ENCODE results near the gene AIFM3. TPM values are rescaled to one million over a fixed set of nuclear protein-coding genes. Genes with fewer than 3 reads are reported as not detected.

AIFM3 gene
- total RNA-seq, 2 donors from 2014 or later = 3.4 to 5.8 TPM

- Histone ChIP-seq H3K36me3 (no peaks in the 10 kb centered on the region), H3K27me3 (replicated peaks; ENCODE audit: insufficient read depth) (no peaks in the 10 kb centered on the region), H3K27ac (no peak overlapping the region), H3K4me1 (ENCODE audit: control insufficient read depth in 1 of 2, low read depth in 2 of 2) (peaks cover 0 to 1% of the 10 kb centered on the region in 2 donors), H3K9me3 (no peaks in the 10 kb centered on the region), H3K4me3 (no peak overlapping the region)
- TF ChIP-seq CTCF (IDR thresholded peaks at IDR 0.05) = no peak
- ATAC-seq (ENCODE audit: insufficient number of reproducible peaks, low FRiP score, low read depth) (no peak), DNase-seq (ENCODE audit: low spot score) (no peak)
Measured at GRCh38 chr22:21020802-21021429, 53.9 kb downstream of the AIFM3 start.

- DNase-seq (ENCODE audit: low spot score) (no peak), ATAC-seq (ENCODE audit: insufficient number of reproducible peaks, low FRiP score, low read depth) (no peak)
- H3K27me3 ChIP-seq (replicated peaks; ENCODE audit: insufficient read depth) = no peaks in the 10 kb centered on the region
- no peak overlapping the region for H3K27ac ChIP-seq
- no peak overlapping the region for H3K4me3 ChIP-seq
- H3K4me1 ChIP-seq (ENCODE audit: control insufficient read depth in 1 of 2, low read depth in 2 of 2) = no peaks in the 10 kb centered on the region
- no peaks in the 10 kb centered on the region for H3K9me3 ChIP-seq
- TF ChIP-seq CTCF (IDR thresholded peaks at IDR 0.05) = no peak
- no peaks in the 10 kb centered on the region for H3K36me3 ChIP-seq
Measured at GRCh38 chr22:21022507-21022906, 55.5 kb downstream of the AIFM3 start.

GRCh38 chr22:21022955-21023614 is 56.0 kb downstream of the AIFM3 start:
- no peak overlapping the region for H3K27ac ChIP-seq
- no peak for ATAC-seq (ENCODE audit: insufficient number of reproducible peaks, low FRiP score, low read depth)
- H3K27me3 ChIP-seq (replicated peaks; ENCODE audit: insufficient read depth) = no peaks in the 10 kb centered on the region
- no peaks in the 10 kb centered on the region for H3K4me1 ChIP-seq (ENCODE audit: control insufficient read depth in 1 of 2, low read depth in 2 of 2)
- no peak for TF ChIP-seq CTCF (IDR thresholded peaks at IDR 0.05)
- H3K4me3 ChIP-seq = no peak overlapping the region
- H3K36me3 ChIP-seq = no peaks in the 10 kb centered on the region
- H3K9me3 ChIP-seq = no peaks in the 10 kb centered on the region
- DNase-seq (ENCODE audit: low spot score) = no peak

DNA sequence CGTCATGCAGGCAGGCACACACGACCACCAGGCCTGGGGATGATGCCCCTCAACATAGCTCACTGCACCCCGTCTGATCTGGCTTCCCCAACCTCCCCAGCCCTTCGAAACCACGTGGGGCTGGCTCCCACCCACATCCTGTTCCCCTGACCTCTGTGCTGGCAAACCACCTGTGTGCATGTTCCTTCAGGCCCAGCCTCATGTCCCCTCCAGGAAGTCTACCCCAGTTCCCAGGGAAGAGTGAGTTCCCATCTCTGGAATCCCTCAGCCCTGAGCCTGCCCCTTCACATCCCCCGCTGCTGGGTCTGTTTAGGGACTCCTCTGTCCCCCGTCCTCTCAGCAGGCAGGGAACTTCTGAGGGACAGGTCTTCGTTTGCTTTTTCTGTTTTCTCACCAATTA is 58.2 kb downstream of the AIFM3 start:
- no peaks in the 10 kb centered on the region for H3K9me3 ChIP-seq
- TF ChIP-seq CTCF (IDR thresholded peaks at IDR 0.05) = no peak
- H3K4me1 ChIP-seq (ENCODE audit: control insufficient read depth in 1 of 2, low read depth in 2 of 2) = no peaks in the 10 kb centered on the region
- H3K4me3 ChIP-seq = no peak overlapping the region
- no peaks in the 10 kb centered on the region for H3K27me3 ChIP-seq (replicated peaks; ENCODE audit: insufficient read depth)
- no peak for DNase-seq (ENCODE audit: low spot score)
- H3K36me3 ChIP-seq = no peaks in the 10 kb centered on the region
- no peak for ATAC-seq (ENCODE audit: insufficient number of reproducible peaks, low FRiP score, low read depth)
- no peak overlapping the region for H3K27ac ChIP-seq

GRCh38 chr22:21025763-21026755 is 59.0 kb downstream of the AIFM3 start:
- no peak for TF ChIP-seq CTCF (IDR thresholded peaks at IDR 0.05)
- Histone ChIP-seq H3K4me1 (ENCODE audit: control insufficient read depth in 1 of 2, low read depth in 2 of 2) (no peaks in the 10 kb centered on the region), H3K36me3 (no peaks in the 10 kb centered on the region), H3K9me3 (no peaks in the 10 kb centered on the region), H3K27me3 (replicated peaks; ENCODE audit: insufficient read depth) (no peaks in the 10 kb centered on the region), H3K27ac (no peak overlapping the region), H3K4me3 (no peak overlapping the region)
- ATAC-seq (ENCODE audit: insufficient number of reproducible peaks, low FRiP score, low read depth) (no peak), DNase-seq (ENCODE audit: low spot score) (no peak)

Measured in thoracic aorta (tissue), 2 donors.